ENCODE results near the gene SWI5. TPM values are rescaled to one million over a fixed set of nuclear protein-coding genes. Genes with fewer than 3 reads are reported as not detected.

SWI5 gene
- total and polyA plus RNA-seq, 2 donors (not counting 1 experiment from before 2014, with no cell fraction given) = 35.7 to 46.7 TPM

- Histone ChIP-seq H3K27me3 (ENCODE audit: control insufficient read depth, insufficient read depth, low read length) (no peaks in the 10 kb centered on the region), H3K79me2 (ENCODE audit: control insufficient read depth, insufficient read depth, low read length) (no peaks in the 10 kb centered on the region), H3K4me1 (ENCODE audit: control insufficient read depth, extremely low read depth, insufficient read depth, low read length) (peaks cover 8% of the 10 kb centered on the region), H3K4me3 (replicated peaks in 1 of 4; ENCODE audit: control extremely low read depth in 1 of 4, insufficient read depth in 1 of 4, low read depth in 3 of 4, low read length in 4 of 4) (no peak overlapping the region), H4K20me1 (ENCODE audit: control insufficient read depth, extremely low read depth, insufficient read depth, low read length) (no peaks in the 10 kb centered on the region), H3K9me3 (ENCODE audit: control insufficient read depth, insufficient read depth, low read depth, low read length) (no peaks in the 10 kb centered on the region), H3K36me3 (ENCODE audit: control insufficient read depth, insufficient read depth, low read length) (no peaks in the 10 kb centered on the region), H3K4me2 (ENCODE audit: extremely low read depth, insufficient read depth, low read length) (no peak overlapping the region), H2AFZ (ENCODE audit: low read length) (no peak overlapping the region), H3K27ac (ENCODE audit: insufficient read depth, low read length) (no peak overlapping the region), H3K9ac (ENCODE audit: insufficient read depth, low read length) (no peak overlapping the region)
- no peak for TF ChIP-seq EZH2 (IDR thresholded peaks at IDR 0.05; ENCODE audit: low read length, missing control alignments)
- TF ChIP-seq, protein P1, sequence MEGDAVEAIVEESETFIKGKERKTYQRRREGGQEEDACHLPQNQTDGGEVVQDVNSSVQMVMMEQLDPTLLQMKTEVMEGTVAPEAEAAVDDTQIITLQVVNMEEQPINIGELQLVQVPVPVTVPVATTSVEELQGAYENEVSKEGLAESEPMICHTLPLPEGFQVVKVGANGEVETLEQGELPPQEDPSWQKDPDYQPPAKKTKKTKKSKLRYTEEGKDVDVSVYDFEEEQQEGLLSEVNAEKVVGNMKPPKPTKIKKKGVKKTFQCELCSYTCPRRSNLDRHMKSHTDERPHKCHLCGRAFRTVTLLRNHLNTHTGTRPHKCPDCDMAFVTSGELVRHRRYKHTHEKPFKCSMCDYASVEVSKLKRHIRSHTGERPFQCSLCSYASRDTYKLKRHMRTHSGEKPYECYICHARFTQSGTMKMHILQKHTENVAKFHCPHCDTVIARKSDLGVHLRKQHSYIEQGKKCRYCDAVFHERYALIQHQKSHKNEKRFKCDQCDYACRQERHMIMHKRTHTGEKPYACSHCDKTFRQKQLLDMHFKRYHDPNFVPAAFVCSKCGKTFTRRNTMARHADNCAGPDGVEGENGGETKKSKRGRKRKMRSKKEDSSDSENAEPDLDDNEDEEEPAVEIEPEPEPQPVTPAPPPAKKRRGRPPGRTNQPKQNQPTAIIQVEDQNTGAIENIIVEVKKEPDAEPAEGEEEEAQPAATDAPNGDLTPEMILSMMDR (conservative IDR thresholded peaks at IDR 0.05 in 1 of 2, IDR thresholded peaks at IDR 0.05 in 1 of 2; ENCODE audit: low read depth in 1 of 2, low read length in 2 of 2) = no peak
- DNase-seq (ENCODE audit: low read depth in 2 of 2) = peak in 1 of 2 donors; percentile 50
Observed at GRCh38 chr9:128304971-128305288, 28.9 kb downstream of the SWI5 start.

DNA sequence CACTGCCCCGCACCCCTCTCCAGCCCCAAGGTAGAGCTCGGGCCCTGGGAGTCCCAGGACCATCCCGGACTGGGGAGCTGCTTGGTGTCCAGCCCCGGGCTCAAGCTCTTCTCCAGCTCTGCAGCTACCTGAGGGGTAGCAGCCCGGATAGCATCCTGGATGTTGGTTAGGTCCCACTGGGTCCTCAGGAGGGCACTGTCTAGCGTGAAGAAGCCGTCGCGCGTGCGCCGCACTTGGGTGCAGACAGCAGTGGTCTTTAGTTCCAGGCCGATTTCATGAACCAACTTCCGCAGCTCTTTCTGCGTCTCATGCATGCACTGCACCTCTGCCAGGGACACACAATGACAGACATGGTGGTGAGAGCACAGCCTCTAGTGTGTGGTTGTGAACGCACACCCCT is 33.5 kb downstream of the SWI5 start:
- Histone ChIP-seq H3K4me3 (replicated peaks in 1 of 4; ENCODE audit: control extremely low read depth in 1 of 4, insufficient read depth in 1 of 4, low read depth in 3 of 4, low read length in 4 of 4) (no peak overlapping the region), H3K36me3 (ENCODE audit: control insufficient read depth, insufficient read depth, low read length) (peaks cover 12% of the 10 kb centered on the region), H3K4me2 (ENCODE audit: extremely low read depth, insufficient read depth, low read length) (no peak overlapping the region), H3K27ac (ENCODE audit: insufficient read depth, low read length) (no peak overlapping the region), H3K9me3 (ENCODE audit: control insufficient read depth, insufficient read depth, low read depth, low read length) (no peaks in the 10 kb centered on the region), H3K9ac (ENCODE audit: insufficient read depth, low read length) (no peak overlapping the region), H4K20me1 (ENCODE audit: control insufficient read depth, extremely low read depth, insufficient read depth, low read length) (no peaks in the 10 kb centered on the region), H3K4me1 (ENCODE audit: control insufficient read depth, extremely low read depth, insufficient read depth, low read length) (peaks cover 4% of the 10 kb centered on the region), H2AFZ (ENCODE audit: low read length) (no peak overlapping the region), H3K27me3 (ENCODE audit: control insufficient read depth, insufficient read depth, low read length) (no peaks in the 10 kb centered on the region), H3K79me2 (ENCODE audit: control insufficient read depth, insufficient read depth, low read length) (no peaks in the 10 kb centered on the region)
- no peak for DNase-seq (ENCODE audit: low read depth in 2 of 2)
- no peak for TF ChIP-seq EZH2 (IDR thresholded peaks at IDR 0.05; ENCODE audit: low read length, missing control alignments)
- TF ChIP-seq, protein P1 (conservative IDR thresholded peaks at IDR 0.05 in 1 of 2, IDR thresholded peaks at IDR 0.05 in 1 of 2; ENCODE audit: low read depth in 1 of 2, low read length in 2 of 2) = no peak

DNA sequence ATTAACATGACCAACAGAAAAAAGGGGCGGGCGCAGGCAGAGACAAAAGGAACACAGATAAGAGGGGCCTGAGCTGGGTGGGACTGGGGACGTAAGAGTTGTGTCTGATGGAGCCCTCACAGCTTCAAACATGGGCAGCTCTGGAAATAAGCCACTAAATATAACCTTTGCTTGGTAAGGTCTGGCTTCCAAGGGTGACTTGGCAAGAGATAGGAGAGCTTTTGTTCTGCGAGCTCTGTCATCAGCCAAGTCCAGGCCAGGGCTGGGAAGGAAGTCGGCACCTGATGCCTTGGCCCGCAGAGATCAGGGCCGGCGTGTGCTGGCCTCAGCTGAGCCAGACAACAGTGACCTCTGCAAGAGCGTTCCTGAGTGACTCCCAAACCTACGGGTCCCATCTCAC is 34.4 kb downstream of the SWI5 start:
- H3K4me1 ChIP-seq (ENCODE audit: control insufficient read depth, extremely low read depth, insufficient read depth, low read length) = peaks cover 4% of the 10 kb centered on the region

More for the DNA sequence above, 34.4 kb downstream of the SWI5 start:
- Histone ChIP-seq H4K20me1 (ENCODE audit: control insufficient read depth, extremely low read depth, insufficient read depth, low read length) (no peaks in the 10 kb centered on the region), H3K9ac (ENCODE audit: insufficient read depth, low read length) (no peak overlapping the region), H3K27me3 (ENCODE audit: control insufficient read depth, insufficient read depth, low read length) (no peaks in the 10 kb centered on the region), H3K9me3 (ENCODE audit: control insufficient read depth, insufficient read depth, low read depth, low read length) (no peaks in the 10 kb centered on the region), H3K79me2 (ENCODE audit: control insufficient read depth, insufficient read depth, low read length) (no peaks in the 10 kb centered on the region), H2AFZ (ENCODE audit: low read length) (no peak overlapping the region), H3K36me3 (ENCODE audit: control insufficient read depth, insufficient read depth, low read length) (peaks cover 12% of the 10 kb centered on the region), H3K4me2 (ENCODE audit: extremely low read depth, insufficient read depth, low read length) (no peak overlapping the region), H3K4me3 (replicated peaks in 1 of 4; ENCODE audit: control extremely low read depth in 1 of 4, insufficient read depth in 1 of 4, low read depth in 3 of 4, low read length in 4 of 4) (no peak overlapping the region), H3K27ac (ENCODE audit: insufficient read depth, low read length) (no peak overlapping the region)
- no peak for TF ChIP-seq EZH2 (IDR thresholded peaks at IDR 0.05; ENCODE audit: low read length, missing control alignments)
- TF ChIP-seq, protein P1 (conservative IDR thresholded peaks at IDR 0.05 in 1 of 2, IDR thresholded peaks at IDR 0.05 in 1 of 2; ENCODE audit: low read depth in 1 of 2, low read length in 2 of 2) = no peak
- no peak for DNase-seq (ENCODE audit: low read depth in 2 of 2)
